SK-N-SH (cell line): ENCODE measurements around the gene CSNK1D. TPM values are rescaled to one million over a fixed set of nuclear protein-coding genes. Genes with fewer than 3 reads are reported as not detected.

Experiments used
- CTCF ChIA-PET: fragments of 300-600, 350-600 bp; formaldehyde crosslinking; extraction: SDS; loops from one replicate; lab custom pipeline; 2021; lab: Yijun Ruan, JAX
- POLR2A ChIA-PET: fragments of 350-600 bp; sonication (Branson Sonifier 250); formaldehyde crosslinking; extraction: SDS; loops from one replicate; lab custom pipeline; 2020; ENCODE audit warnings: antibody characterized with exemption, inconsistent platforms; lab: Yijun Ruan, JAX
- DNase-seq: peaks from one replicate; pipeline ENCODE4 v3.0.0; 2012
- H2AFZ ChIP-seq: fragments of 200-600 bp; sonication (generic); 2 replicates; pipeline ENCODE4 v1.8.1; 2016; ENCODE audit warnings: antibody characterized with exemption, mild to moderate bottlenecking, low read depth
- H3F3A ChIP-seq: fragments of 200-600 bp; sonication (generic); replicated peaks from 2 replicates; pipeline ENCODE3; 2016; ENCODE audit warnings: antibody characterized with exemption, mild to moderate bottlenecking; ENCODE audit not compliant: insufficient read depth
- H3K27ac ChIP-seq, 2 experiments: fragments of 200-500 bp in 1 of 2; fragments of 200-600 bp in 1 of 2; sonication (Bioruptor generic) in 1 of 2; sonication (generic), shearing (Covaris generic) in 1 of 2; 2 replicates each; pipeline versions ENCODE4 v1.5.1 to v1.6.1; 2014 to 2016; ENCODE audit warnings: low read depth in 2 of 2, inconsistent platforms in 1 of 2, low read length in 1 of 2, mild to moderate bottlenecking in 1 of 2, mixed read lengths in 1 of 2
- H3K27me3 ChIP-seq: fragments of 200-600 bp; sonication (generic), shearing (Covaris generic); 2 replicates; pipeline ENCODE4 v1.6.1; 2016; ENCODE audit warnings: mixed run types; ENCODE audit not compliant: insufficient read depth
- H3K36me3 ChIP-seq, 2 experiments: fragments of 200-500 bp in 1 of 2; fragments of 200-600 bp in 1 of 2; sonication (Bioruptor generic) in 1 of 2; sonication (generic) in 1 of 2; replicated peaks in 1 of 2; 2 replicates each; pipeline versions ENCODE3 to v1.5.1; 2014 to 2016; ENCODE audit warnings: low read length in 1 of 2, mild to moderate bottlenecking in 1 of 2; ENCODE audit not compliant: insufficient read depth in 2 of 2, control insufficient read depth in 1 of 2
- H3K4me1 ChIP-seq, 2 experiments: fragments of 200-500 bp in 1 of 2; fragments of 200-600 bp in 1 of 2; sonication (Bioruptor generic) in 1 of 2; sonication (generic), shearing (Covaris generic) in 1 of 2; 2 replicates each; pipeline versions ENCODE4 v1.5.1 to v1.6.1; 2014 to 2016; ENCODE audit warnings: low read depth in 1 of 2, low read length in 1 of 2, mixed run types in 1 of 2; ENCODE audit not compliant: insufficient read depth in 2 of 2, control insufficient read depth in 1 of 2
- H3K4me2 ChIP-seq: fragments of 200-600 bp; sonication (generic), shearing (Covaris generic); 2 replicates; pipeline ENCODE4 v1.6.1; 2017; ENCODE audit warnings: mixed run types
- H3K4me3 ChIP-seq, 2 experiments: fragments of 200-500 bp in 1 of 2; fragments of 200-600 bp in 1 of 2; sonication (Bioruptor generic) in 1 of 2; sonication (generic), shearing (Covaris generic) in 1 of 2; 2 replicates each; pipeline versions ENCODE4 v1.5.1 to v1.8.1; 2014 to 2016; ENCODE audit warnings: low read depth in 2 of 2, inconsistent platforms in 1 of 2, low read length in 1 of 2, mild to moderate bottlenecking in 1 of 2, mixed read lengths in 1 of 2, moderate library complexity in 1 of 2
- H3K79me2 ChIP-seq: fragments of 200-600 bp; sonication (generic); 2 replicates; pipeline ENCODE4 v1.8.1; 2017; ENCODE audit warnings: mild to moderate bottlenecking; ENCODE audit not compliant: insufficient read depth
- H3K9ac ChIP-seq: fragments of 200-600 bp; sonication (generic); 2 replicates; pipeline ENCODE4 v1.6.1; 2017; ENCODE audit warnings: mixed run types
- H3K9me2 ChIP-seq: fragments of 200-600 bp; sonication (generic); 2 replicates; pipeline ENCODE4 v1.6.1; 2017; ENCODE audit warnings: mixed run types
- H3K9me3 ChIP-seq: fragments of 200-600 bp; sonication (generic); 2 replicates; pipeline ENCODE4 v1.6.1; 2017; ENCODE audit warnings: mixed run types, mild to moderate bottlenecking, moderate library complexity
- H4K20me1 ChIP-seq: fragments of 200-600 bp; sonication (generic); 2 replicates; pipeline ENCODE4 v1.6.1; 2017; ENCODE audit warnings: mild to moderate bottlenecking, mixed run types; ENCODE audit not compliant: insufficient read depth
- CTCF ChIP-seq: fragments of 200-600 bp; sonication (generic); IDR thresholded peaks from 2 replicates; pipeline ENCODE4 v1.6.1; 2017; ENCODE audit warnings: antibody characterized with exemption, mild to moderate bottlenecking, moderate library complexity
- ELF1 ChIP-seq: IDR thresholded peaks from 2 replicates; pipeline ENCODE4 v1.4.0; 2012
- EP300 ChIP-seq, 2 experiments: IDR thresholded peaks; 2 replicates each; pipeline versions ENCODE4 v1.4.0 to v1.6.1; 2012; ENCODE audit warnings: borderline replicate concordance in 1 of 2, low read depth in 1 of 2, low read length in 1 of 2
- GATA2 ChIP-seq: sonication (generic); formaldehyde crosslinking; IDR thresholded peaks from 2 replicates; pipeline ENCODE4 v1.5.0; 2020; ENCODE audit warnings: mild to moderate bottlenecking, missing genetic modification reagents
- MAX ChIP-seq: IDR thresholded peaks from 2 replicates; pipeline ENCODE4 v1.4.0; 2012; ENCODE audit warnings: low read depth
- NFIC ChIP-seq: IDR thresholded peaks from 2 replicates; pipeline ENCODE4 v1.4.0; 2012; ENCODE audit warnings: borderline replicate concordance
- PBX3 ChIP-seq: IDR thresholded peaks from 2 replicates; pipeline ENCODE4; 2012
- POLR2AphosphoS5 ChIP-seq: IDR thresholded peaks from 2 replicates; pipeline ENCODE4 v1.6.1; 2012; ENCODE audit warnings: low read depth, low read length
- RAD21 ChIP-seq: IDR thresholded peaks from 2 replicates; pipeline ENCODE4 v1.6.1; 2012; ENCODE audit warnings: mild to moderate bottlenecking, low read length
- RCOR1 ChIP-seq: fragments of 150-350 bp; IDR thresholded peaks from 2 replicates; pipeline ENCODE4 v1.6.1; 2017; ENCODE audit warnings: antibody characterized with exemption, low read length
- RXRA ChIP-seq: IDR thresholded peaks from 2 replicates; pipeline ENCODE4 v1.4.0; 2012; ENCODE audit warnings: low read depth, mild to moderate bottlenecking, borderline replicate concordance
- TCF12 ChIP-seq: IDR thresholded peaks from 2 replicates; pipeline ENCODE4 v1.4.0; 2012
- TEAD4 ChIP-seq: IDR thresholded peaks from 2 replicates; pipeline ENCODE4 v1.4.0; 2012; ENCODE audit warnings: mild to moderate bottlenecking, borderline replicate concordance; ENCODE audit not compliant: insufficient read depth
- WGBS: methylation state at CpG from one replicate; pipeline ENCODE4 v1.1.6; 2017; ENCODE audit warnings: low lambda C conversion rate; 5-methylcytosine and 5-hydroxymethylcytosine counted together
- polyA plus RNA-seq, 3 experiments: library from polyadenylated mRNA; depleted of rRNA; stranded (reverse); fragments of >200 nt; gene quantifications; 2 replicates each; pipeline ENCODE4 v1.2.3, GENCODE V29; 2012
- TF ChIP-seq, protein P1 (sequence below): IDR thresholded peaks from 2 replicates; pipeline ENCODE4 v1.4.0; 2012; ENCODE audit warnings: low read depth, borderline replicate concordance

The CSNK1D gene
- polyA plus RNA-seq, 1 of the 3 experiments (the other 2 are of a cell fraction): 216 TPM

GRCh38 chr17:82258555-82258954 is 14.9 kb downstream of the CSNK1D start:
- no peak for DNase-seq
- H3K4me1 ChIP-seq: no peaks in the 10 kb centered on the region; a peak in 1 of 4 replicates
- H2AFZ ChIP-seq: no peak overlapping the region
- H3F3A ChIP-seq: peaks cover 33% of the 10 kb centered on the region
- no peaks in the 10 kb centered on the region for H3K9me3 ChIP-seq
- CTCF ChIA-PET: interaction anchor here (1.9 kb wide), 1 partner anchor 22 kb away, joined by 8 read pairs; no protein-coding TSS in a partner anchor
- peaks cover 84% of the 10 kb centered on the region for H4K20me1 ChIP-seq
- 86% methylated on average over 5 of the region's 5 CpGs for WGBS
- H3K79me2 ChIP-seq: peaks cover 85% of the 10 kb centered on the region
- TF ChIP-seq GATA2 (CRISPR knock-in tag) (no peak), CTCF (no peak), RXRA (no peak), TCF12 (no peak), RAD21 (no peak), RCOR1 (no peak), MAX (no peak), POLR2AphosphoS5 (no peak), PBX3 (no peak), EP300 (IDR thresholded peaks at IDR 0.05; ENCODE audit: borderline replicate concordance in 1 of 2, low read depth in 1 of 2, low read length in 1 of 2) (no peak), TEAD4 (no peak), ELF1 (no peak)
- TF ChIP-seq, protein P1, sequence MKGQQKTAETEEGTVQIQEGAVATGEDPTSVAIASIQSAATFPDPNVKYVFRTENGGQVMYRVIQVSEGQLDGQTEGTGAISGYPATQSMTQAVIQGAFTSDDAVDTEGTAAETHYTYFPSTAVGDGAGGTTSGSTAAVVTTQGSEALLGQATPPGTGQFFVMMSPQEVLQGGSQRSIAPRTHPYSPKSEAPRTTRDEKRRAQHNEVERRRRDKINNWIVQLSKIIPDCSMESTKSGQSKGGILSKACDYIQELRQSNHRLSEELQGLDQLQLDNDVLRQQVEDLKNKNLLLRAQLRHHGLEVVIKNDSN: no peak
- TF ChIP-seq, all 33 proteins: peak for 0
- H3K9ac ChIP-seq: no peak overlapping the region
- H3K27ac ChIP-seq: no peak overlapping the region
- no peak overlapping the region for H3K4me2 ChIP-seq
- no peaks in the 10 kb centered on the region for H3K27me3 ChIP-seq
- H3K4me3 ChIP-seq: no peak overlapping the region
- peaks cover 77 to 87% of the 10 kb centered on the region in 2 experiments for H3K36me3 ChIP-seq
- no peaks in the 10 kb centered on the region for H3K9me2 ChIP-seq
- POLR2A ChIA-PET: no interaction called here

DNA sequence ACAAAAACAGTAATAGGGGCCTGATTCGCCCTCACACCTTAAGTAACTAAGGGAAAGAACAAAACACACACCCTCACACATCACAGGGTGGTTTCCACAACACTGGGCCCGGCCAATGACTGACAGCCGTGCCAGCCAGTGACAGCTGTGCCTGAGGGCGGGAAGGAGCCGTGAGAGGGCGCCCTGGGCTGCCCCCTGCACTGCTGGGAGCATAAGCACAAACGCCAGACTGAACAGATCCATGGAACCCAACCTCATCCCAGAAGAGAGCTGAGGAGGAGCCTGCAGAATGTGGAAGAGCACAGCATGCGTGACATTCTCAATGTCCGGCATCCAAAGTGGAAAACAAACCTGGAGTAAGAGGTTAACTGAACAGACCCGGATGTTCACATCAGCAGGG is 16.0 kb downstream of the CSNK1D start:
- H2AFZ ChIP-seq: no peak overlapping the region
- no peak overlapping the region for H3K27ac ChIP-seq
- H3K4me2 ChIP-seq: no peak overlapping the region
- WGBS: 89% methylated on average over 10 of the region's 10 CpGs
- H3K9ac ChIP-seq: no peak overlapping the region
- H3K9me2 ChIP-seq: no peaks in the 10 kb centered on the region
- POLR2A ChIA-PET: no interaction called here
- H3K4me3 ChIP-seq: no peak overlapping the region
- H4K20me1 ChIP-seq: peaks cover 84% of the 10 kb centered on the region
- H3K79me2 ChIP-seq: peaks cover 85% of the 10 kb centered on the region
- TF ChIP-seq RXRA (no peak), NFIC (no peak), PBX3 (peak; percentile 84)
- TF ChIP-seq, all 33 proteins: peak for 1
- Histone ChIP-seq H3K9me3 (no peaks in the 10 kb centered on the region), H3K4me1 (no peaks in the 10 kb centered on the region; a peak in 1 of 4 replicates), H3F3A (peaks cover 33% of the 10 kb centered on the region), H3K27me3 (no peaks in the 10 kb centered on the region), H3K36me3 (peaks cover 79 to 87% of the 10 kb centered on the region in 2 experiments)
- CTCF ChIA-PET: interaction anchor here (0.7 to 1.9 kb wide), 2 partner anchors 13 to 21 kb away, joined by 3 to 8 read pairs; no protein-coding TSS in a partner anchor
- DNase-seq: peak; percentile 73
